Fibroblast of skin of right quadriceps (primary cell): ENCODE measurements around the gene MPP3.
"Not testable (repeated sequence)": the region's sequence is repeated elsewhere in the genome, so short reads cannot be mapped to it uniquely, and the experiment has no call there.

Experiments used
- DNase-seq: peaks from one replicate; pipeline ENCODE4 v3.0.0-alpha.2; 2013

MPP3 gene

GRCh38 chr17:43860927-43861622, 28.1 kb upstream of the MPP3 start:
- DNase-seq, result no peak

GRCh38 chr17:43860077-43860725, 27.3 kb upstream of the MPP3 start:
- no peak for DNase-seq

- DNase-seq, result no peak
Observed at GRCh38 chr17:43857957-43858600, 25.1 kb upstream of the MPP3 start.

GRCh38 chr17:43857141-43857540, 24.2 kb upstream of the MPP3 start:
- DNase-seq, result no peak

- DNase-seq, result no peak
Observed at GRCh38 chr17:43856141-43856540, 23.2 kb upstream of the MPP3 start.

- DNase-seq, result no peak
Observed at GRCh38 chr17:43855061-43855460, 22.1 kb upstream of the MPP3 start.

- no peak for DNase-seq
Observed at GRCh38 chr17:43854498-43854897, 21.6 kb upstream of the MPP3 start.

GRCh38 chr17:43853546-43853945, 20.6 kb upstream of the MPP3 start:
- no peak for DNase-seq

GRCh38 chr17:43852571-43852970, 19.6 kb upstream of the MPP3 start:
- no peak for DNase-seq

- DNase-seq, result no peak
Observed at GRCh38 chr17:43849116-43849515, 16.2 kb upstream of the MPP3 start.

GRCh38 chr17:43848601-43849000, 15.7 kb upstream of the MPP3 start:
- no peak for DNase-seq

- no peak for DNase-seq
Observed at GRCh38 chr17:43846963-43847371, 14.0 kb upstream of the MPP3 start, which contains the start of gene CD300LG. CD300LG (plus strand) TSS chr17:43847176; CDS start chr17:43847217, 41 bp downstream.

GRCh38 chr17:43846221-43846712, 13.3 kb upstream of the MPP3 start:
- peak; percentile 56 for DNase-seq

GRCh38 chr17:43845766-43846165, 12.8 kb upstream of the MPP3 start:
- DNase-seq, result no peak

- no peak for DNase-seq
Observed at GRCh38 chr17:43844241-43844640, 11.3 kb upstream of the MPP3 start.

- DNase-seq, result no peak
Observed at GRCh38 chr17:43842975-43843325, 10.0 kb upstream of the MPP3 start.

GRCh38 chr17:43842091-43842974, 9.4 kb upstream of the MPP3 start:
- DNase-seq, result not testable (repeated sequence)

- no peak for DNase-seq
Observed at GRCh38 chr17:43841282-43841681, 8.3 kb upstream of the MPP3 start.

GRCh38 chr17:43840814-43841213, 7.9 kb upstream of the MPP3 start:
- DNase-seq, result no peak

- DNase-seq, result no peak
Observed at GRCh38 chr17:43839670-43840108, 6.7 kb upstream of the MPP3 start.

- DNase-seq, result peak; percentile 71
Observed at GRCh38 chr17:43834106-43834505, 1.2 kb upstream of the MPP3 start.

GRCh38 chr17:43832168-43832975, 574 bp downstream of the MPP3 start:
- peak; percentile 70 for DNase-seq
